HepG2 (cell line): Measurements from ENCODE around the gene FETUB. TPM values are rescaled to one million over a fixed set of nuclear protein-coding genes. Genes with fewer than 3 reads are reported as not detected.

Experiments used
- MEIS2 ChIP-seq: sonication (generic); formaldehyde crosslinking; IDR thresholded peaks from 2 replicates; pipeline ENCODE4 v1.9.0; 2021; ENCODE audit warnings: mild to moderate bottlenecking, missing genetic modification reagents
- NCOA5 ChIP-seq: sonication (generic); formaldehyde crosslinking; IDR thresholded peaks from 2 replicates; pipeline ENCODE4 v1.4.0; 2020; ENCODE audit warnings: missing genetic modification reagents
- NFKBIZ ChIP-seq: IDR thresholded peaks from 2 replicates; pipeline ENCODE4 v1.6.1; 2018; ENCODE audit warnings: missing genetic modification reagents, missing compliant biosample characterization
- SRSF1 ChIP-seq: fragments of 200-400 bp; formaldehyde crosslinking; optimal IDR thresholded peaks from 2 replicates; pipeline ENCODE3; 2017; ENCODE audit warnings: mild to moderate bottlenecking, low read depth, low read length, moderate library complexity
- ZNF616 ChIP-seq: sonication (generic); formaldehyde crosslinking; IDR thresholded peaks from 2 replicates; pipeline ENCODE4 v1.5.0; 2020; ENCODE audit warnings: low read depth, mild to moderate bottlenecking, missing genetic modification reagents
- ZNF672 ChIP-seq: sonication (generic); formaldehyde crosslinking; IDR thresholded peaks from 2 replicates; pipeline ENCODE4 v1.8.1; 2022; ENCODE audit warnings: missing genetic modification reagents
- polyA plus RNA-seq, 8 experiments: library from polyadenylated mRNA; depleted of rRNA in 3 of 8; stranded (reverse) in 7 of 8; unstranded in 1 of 8; fragments of >200 nt; fragmentation: Illumina TruSeq in 4 of 8; extraction: Trizol in 4 of 8; gene quantifications; 2 replicates each; pipeline versions ENCODE4 v1.2.1 to v1.2.3, GENCODE V29; 2011 to 2016; ENCODE audit warnings: low read depth in 4 of 8, missing spikeins in 1 of 8, mixed read lengths in 1 of 8; ENCODE audit not compliant: insufficient read depth in 1 of 8
- total RNA-seq, 5 experiments: library from RNA; depleted of rRNA; stranded (reverse); fragments of >200 nt; fragmentation: Illumina TruSeq; extraction: Trizol; gene quantifications; 2 replicates each; pipeline ENCODE4 v1.2.3, GENCODE V29; 2016; ENCODE audit warnings: low read depth in 1 of 5
- TF ChIP-seq, protein P1 (sequence below): sonication (generic); formaldehyde crosslinking; IDR thresholded peaks from 2 replicates; pipeline ENCODE4 v1.8.1; 2022; ENCODE audit warnings: low read depth, mild to moderate bottlenecking, missing genetic modification reagents
- TF ChIP-seq, protein P2 (sequence below): sonication (generic); formaldehyde crosslinking; IDR thresholded peaks from 2 replicates; pipeline ENCODE4 v1.4.0; 2020; ENCODE audit warnings: missing genetic modification reagents, borderline replicate concordance
- TF ChIP-seq, protein P3 (sequence below): sonication (generic); formaldehyde crosslinking; IDR thresholded peaks from 2 replicates; pipeline ENCODE4 v1.5.1; 2020; ENCODE audit warnings: mild to moderate bottlenecking, missing genetic modification reagents
- TF ChIP-seq, protein P4 (sequence below): sonication (generic); formaldehyde crosslinking; IDR thresholded peaks from 2 replicates; pipeline ENCODE4 v1.4.0; 2020; ENCODE audit warnings: mild to moderate bottlenecking, missing genetic modification reagents
- TF ChIP-seq, protein P5 (sequence below): sonication (generic); formaldehyde crosslinking; IDR thresholded peaks from 2 replicates; pipeline ENCODE4 v1.5.1; 2020; ENCODE audit warnings: missing genetic modification reagents, mild to moderate bottlenecking, borderline replicate concordance
- TF ChIP-seq, protein P6 (sequence below): sonication (generic); formaldehyde crosslinking; IDR thresholded peaks from 2 replicates; pipeline ENCODE4 v1.4.0; 2020; ENCODE audit warnings: mild to moderate bottlenecking, missing genetic modification reagents
- TF ChIP-seq, protein P7 (sequence below): sonication (generic); formaldehyde crosslinking; IDR thresholded peaks from 2 replicates; pipeline ENCODE4 v1.9.0; 2021; ENCODE audit warnings: missing genetic modification reagents, mild to moderate bottlenecking, borderline replicate concordance

FETUB gene
- total and polyA plus RNA-seq, 2 of the 13 experiments (the other 11 are each of a cell fraction or from before 2014, with no cell fraction given) = 2.1 to 4.4 TPM

DNA sequence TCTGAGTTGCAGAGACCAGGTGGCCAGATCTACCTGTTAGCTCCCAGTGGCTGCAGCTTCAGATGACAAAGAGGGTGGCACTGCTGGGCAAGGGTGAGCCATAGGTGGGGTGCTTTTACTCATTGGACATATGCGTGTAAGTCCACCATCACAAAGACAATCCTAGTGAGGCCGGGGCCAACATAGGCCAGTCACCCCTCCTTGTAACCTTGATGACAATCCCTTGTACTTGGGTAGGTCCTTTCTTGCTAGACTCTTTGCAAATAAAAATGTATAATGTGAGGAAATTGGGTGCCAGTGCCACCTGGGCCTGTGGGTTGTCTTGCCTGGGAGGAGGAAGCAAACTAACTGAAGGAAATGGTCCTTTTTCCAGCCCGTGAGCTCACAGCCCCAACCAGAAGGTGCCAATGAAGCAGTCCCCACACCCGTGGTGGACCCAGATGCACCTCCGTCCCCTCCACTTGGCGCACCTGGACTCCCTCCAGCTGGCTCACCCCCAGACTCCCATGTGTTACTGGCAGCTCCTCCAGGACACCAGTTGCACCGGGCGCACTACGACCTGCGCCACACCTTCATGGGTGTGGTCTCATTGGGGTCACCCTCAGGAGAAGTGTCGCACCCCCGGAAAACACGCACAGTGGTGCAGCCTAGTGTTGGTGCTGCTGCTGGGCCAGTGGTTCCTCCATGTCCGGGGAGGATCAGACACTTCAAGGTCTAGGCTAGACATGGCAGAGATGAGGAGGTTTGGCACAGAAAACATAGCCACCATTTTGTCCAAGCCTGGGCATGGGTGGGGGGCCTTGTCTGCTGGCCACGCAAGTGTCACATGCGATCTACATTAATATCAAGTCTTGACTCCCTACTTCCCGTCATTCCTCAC lies 19.7 kb upstream of the FETUB start (continued):
- TF ChIP-seq, protein P1, sequence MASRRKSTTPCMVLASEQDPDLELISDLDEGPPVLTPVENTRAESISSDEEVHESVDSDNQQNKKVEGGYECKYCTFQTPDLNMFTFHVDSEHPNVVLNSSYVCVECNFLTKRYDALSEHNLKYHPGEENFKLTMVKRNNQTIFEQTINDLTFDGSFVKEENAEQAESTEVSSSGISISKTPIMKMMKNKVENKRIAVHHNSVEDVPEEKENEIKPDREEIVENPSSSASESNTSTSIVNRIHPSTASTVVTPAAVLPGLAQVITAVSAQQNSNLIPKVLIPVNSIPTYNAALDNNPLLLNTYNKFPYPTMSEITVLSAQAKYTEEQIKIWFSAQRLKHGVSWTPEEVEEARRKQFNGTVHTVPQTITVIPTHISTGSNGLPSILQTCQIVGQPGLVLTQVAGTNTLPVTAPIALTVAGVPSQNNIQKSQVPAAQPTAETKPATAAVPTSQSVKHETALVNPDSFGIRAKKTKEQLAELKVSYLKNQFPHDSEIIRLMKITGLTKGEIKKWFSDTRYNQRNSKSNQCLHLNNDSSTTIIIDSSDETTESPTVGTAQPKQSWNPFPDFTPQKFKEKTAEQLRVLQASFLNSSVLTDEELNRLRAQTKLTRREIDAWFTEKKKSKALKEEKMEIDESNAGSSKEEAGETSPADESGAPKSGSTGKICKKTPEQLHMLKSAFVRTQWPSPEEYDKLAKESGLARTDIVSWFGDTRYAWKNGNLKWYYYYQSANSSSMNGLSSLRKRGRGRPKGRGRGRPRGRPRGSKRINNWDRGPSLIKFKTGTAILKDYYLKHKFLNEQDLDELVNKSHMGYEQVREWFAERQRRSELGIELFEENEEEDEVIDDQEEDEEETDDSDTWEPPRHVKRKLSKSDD = peak; percentile 84
- TF ChIP-seq SRSF1 (no peak), ZNF616 (peak; percentile 64; the same call in 1 of the 2 replicates), NCOA5 (CRISPR knock-in tag) (peak; percentile 30; the same call in 1 of the 2 replicates), NFKBIZ (CRISPR knock-in tag) (no peak), ZNF672 (CRISPR knock-in tag) (peak; percentile 59; the same call in 1 of the 2 replicates), MEIS2 (peak; percentile 81; the same call in 1 of the 2 replicates)
- TF ChIP-seq, protein P2, sequence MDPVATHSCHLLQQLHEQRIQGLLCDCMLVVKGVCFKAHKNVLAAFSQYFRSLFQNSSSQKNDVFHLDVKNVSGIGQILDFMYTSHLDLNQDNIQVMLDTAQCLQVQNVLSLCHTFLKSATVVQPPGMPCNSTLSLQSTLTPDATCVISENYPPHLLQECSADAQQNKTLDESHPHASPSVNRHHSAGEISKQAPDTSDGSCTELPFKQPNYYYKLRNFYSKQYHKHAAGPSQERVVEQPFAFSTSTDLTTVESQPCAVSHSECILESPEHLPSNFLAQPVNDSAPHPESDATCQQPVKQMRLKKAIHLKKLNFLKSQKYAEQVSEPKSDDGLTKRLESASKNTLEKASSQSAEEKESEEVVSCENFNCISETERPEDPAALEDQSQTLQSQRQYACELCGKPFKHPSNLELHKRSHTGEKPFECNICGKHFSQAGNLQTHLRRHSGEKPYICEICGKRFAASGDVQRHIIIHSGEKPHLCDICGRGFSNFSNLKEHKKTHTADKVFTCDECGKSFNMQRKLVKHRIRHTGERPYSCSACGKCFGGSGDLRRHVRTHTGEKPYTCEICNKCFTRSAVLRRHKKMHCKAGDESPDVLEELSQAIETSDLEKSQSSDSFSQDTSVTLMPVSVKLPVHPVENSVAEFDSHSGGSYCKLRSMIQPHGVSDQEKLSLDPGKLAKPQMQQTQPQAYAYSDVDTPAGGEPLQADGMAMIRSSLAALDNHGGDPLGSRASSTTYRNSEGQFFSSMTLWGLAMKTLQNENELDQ = no peak
- TF ChIP-seq, protein P3, sequence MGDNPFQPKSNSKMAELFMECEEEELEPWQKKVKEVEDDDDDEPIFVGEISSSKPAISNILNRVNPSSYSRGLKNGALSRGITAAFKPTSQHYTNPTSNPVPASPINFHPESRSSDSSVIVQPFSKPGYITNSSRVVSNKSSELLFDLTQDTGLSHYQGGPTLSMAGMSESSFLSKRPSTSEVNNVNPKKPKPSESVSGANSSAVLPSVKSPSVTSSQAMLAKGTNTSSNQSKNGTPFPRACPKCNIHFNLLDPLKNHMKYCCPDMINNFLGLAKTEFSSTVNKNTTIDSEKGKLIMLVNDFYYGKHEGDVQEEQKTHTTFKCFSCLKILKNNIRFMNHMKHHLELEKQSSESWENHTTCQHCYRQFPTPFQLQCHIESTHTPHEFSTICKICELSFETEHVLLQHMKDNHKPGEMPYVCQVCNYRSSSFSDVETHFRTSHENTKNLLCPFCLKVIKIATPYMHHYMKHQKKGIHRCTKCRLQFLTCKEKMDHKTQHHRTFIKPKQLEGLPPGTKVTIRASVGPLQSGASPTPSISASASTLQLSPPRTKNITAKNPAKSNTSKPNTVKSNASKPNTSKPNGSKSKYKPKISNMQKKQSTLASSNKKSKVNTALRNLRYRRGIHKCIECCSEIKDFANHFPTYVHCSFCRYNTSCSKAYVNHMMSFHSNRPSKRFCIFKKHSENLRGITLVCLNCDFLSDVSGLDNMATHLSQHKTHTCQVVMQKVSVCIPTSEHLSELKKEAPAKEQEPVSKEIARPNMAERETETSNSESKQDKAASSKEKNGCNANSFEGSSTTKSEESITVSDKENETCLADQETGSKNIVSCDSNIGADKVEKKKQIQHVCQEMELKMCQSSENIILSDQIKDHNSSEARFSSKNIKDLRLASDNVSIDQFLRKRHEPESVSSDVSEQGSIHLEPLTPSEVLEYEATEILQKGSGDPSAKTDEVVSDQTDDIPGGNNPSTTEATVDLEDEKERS = no peak
- TF ChIP-seq, protein P4, sequence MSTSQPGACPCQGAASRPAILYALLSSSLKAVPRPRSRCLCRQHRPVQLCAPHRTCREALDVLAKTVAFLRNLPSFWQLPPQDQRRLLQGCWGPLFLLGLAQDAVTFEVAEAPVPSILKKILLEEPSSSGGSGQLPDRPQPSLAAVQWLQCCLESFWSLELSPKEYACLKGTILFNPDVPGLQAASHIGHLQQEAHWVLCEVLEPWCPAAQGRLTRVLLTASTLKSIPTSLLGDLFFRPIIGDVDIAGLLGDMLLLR (CRISPR knock-in tag) = peak; percentile 63; the same call in 1 of the 2 replicates
- TF ChIP-seq, protein P5, sequence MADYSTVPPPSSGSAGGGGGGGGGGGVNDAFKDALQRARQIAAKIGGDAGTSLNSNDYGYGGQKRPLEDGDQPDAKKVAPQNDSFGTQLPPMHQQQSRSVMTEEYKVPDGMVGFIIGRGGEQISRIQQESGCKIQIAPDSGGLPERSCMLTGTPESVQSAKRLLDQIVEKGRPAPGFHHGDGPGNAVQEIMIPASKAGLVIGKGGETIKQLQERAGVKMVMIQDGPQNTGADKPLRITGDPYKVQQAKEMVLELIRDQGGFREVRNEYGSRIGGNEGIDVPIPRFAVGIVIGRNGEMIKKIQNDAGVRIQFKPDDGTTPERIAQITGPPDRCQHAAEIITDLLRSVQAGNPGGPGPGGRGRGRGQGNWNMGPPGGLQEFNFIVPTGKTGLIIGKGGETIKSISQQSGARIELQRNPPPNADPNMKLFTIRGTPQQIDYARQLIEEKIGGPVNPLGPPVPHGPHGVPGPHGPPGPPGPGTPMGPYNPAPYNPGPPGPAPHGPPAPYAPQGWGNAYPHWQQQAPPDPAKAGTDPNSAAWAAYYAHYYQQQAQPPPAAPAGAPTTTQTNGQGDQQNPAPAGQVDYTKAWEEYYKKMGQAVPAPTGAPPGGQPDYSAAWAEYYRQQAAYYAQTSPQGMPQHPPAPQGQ = 0 out of 2 replicates have a peak, but pooled peaks have one; percentile 20
- TF ChIP-seq, protein P6, sequence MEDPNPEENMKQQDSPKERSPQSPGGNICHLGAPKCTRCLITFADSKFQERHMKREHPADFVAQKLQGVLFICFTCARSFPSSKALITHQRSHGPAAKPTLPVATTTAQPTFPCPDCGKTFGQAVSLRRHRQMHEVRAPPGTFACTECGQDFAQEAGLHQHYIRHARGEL (CRISPR knock-in tag) = peak; percentile 87; the same call in 1 of the 2 replicates
- TF ChIP-seq, protein P7, sequence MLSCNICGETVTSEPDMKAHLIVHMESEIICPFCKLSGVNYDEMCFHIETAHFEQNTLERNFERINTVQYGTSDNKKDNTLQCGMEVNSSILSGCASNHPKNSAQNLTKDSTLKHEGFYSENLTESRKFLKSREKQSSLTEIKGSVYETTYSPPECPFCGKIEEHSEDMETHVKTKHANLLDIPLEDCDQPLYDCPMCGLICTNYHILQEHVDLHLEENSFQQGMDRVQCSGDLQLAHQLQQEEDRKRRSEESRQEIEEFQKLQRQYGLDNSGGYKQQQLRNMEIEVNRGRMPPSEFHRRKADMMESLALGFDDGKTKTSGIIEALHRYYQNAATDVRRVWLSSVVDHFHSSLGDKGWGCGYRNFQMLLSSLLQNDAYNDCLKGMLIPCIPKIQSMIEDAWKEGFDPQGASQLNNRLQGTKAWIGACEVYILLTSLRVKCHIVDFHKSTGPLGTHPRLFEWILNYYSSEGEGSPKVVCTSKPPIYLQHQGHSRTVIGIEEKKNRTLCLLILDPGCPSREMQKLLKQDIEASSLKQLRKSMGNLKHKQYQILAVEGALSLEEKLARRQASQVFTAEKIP (CRISPR knock-in tag) = no peak
